ENCODE results near the gene PRDM7.
"Not testable (repeated sequence)": the region's sequence is repeated elsewhere in the genome, so short reads cannot be mapped to it uniquely, and the experiment has no call there.

Gene PRDM7

DNA sequence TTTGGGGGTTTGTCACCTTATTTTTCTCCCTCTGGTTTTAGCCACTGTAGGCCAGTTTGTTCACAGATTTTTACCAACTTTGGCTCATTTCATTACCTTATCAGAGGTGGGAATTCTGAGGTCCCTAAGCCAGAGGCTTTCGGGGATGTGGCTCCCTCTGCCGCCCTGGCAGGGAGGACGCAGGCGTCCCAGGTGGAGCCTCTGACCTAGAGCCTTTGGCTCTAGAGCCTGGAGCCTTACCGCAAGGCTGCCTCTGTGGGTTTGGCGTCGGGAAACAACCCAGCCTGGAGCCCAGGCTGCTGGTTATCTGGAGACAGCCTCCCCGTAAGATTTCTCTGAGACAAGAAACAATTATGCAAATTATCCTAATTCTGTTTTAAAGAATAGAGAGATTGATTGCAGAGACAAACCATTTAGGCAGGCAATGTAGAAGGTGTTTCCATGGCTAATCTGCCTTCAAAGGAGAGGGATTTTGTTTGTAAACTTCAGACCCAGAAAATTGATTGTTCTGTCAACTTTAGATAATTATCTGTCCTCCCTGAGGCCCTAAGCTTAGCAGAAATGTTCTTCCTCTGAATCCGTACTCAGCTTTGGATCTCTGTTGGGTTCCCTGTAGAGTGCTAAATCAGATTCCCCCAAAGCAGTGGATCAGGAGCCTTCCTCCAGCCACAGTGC is 20.0 kb upstream of the PRDM7 start:
- peak; percentile 27 for DNase-seq
- H3K27me3 ChIP-seq; H3K4me3 ChIP-seq (ENCODE audit: low read depth, low read length); H3K9me3 ChIP-seq; H3K4me1 ChIP-seq; H3K36me3 ChIP-seq: not testable (repeated sequence)
- TF ChIP-seq, protein P1, sequence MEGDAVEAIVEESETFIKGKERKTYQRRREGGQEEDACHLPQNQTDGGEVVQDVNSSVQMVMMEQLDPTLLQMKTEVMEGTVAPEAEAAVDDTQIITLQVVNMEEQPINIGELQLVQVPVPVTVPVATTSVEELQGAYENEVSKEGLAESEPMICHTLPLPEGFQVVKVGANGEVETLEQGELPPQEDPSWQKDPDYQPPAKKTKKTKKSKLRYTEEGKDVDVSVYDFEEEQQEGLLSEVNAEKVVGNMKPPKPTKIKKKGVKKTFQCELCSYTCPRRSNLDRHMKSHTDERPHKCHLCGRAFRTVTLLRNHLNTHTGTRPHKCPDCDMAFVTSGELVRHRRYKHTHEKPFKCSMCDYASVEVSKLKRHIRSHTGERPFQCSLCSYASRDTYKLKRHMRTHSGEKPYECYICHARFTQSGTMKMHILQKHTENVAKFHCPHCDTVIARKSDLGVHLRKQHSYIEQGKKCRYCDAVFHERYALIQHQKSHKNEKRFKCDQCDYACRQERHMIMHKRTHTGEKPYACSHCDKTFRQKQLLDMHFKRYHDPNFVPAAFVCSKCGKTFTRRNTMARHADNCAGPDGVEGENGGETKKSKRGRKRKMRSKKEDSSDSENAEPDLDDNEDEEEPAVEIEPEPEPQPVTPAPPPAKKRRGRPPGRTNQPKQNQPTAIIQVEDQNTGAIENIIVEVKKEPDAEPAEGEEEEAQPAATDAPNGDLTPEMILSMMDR (IDR thresholded peaks at IDR 0.05; ENCODE audit: low read depth, low read length) = peak; percentile 32

DNA sequence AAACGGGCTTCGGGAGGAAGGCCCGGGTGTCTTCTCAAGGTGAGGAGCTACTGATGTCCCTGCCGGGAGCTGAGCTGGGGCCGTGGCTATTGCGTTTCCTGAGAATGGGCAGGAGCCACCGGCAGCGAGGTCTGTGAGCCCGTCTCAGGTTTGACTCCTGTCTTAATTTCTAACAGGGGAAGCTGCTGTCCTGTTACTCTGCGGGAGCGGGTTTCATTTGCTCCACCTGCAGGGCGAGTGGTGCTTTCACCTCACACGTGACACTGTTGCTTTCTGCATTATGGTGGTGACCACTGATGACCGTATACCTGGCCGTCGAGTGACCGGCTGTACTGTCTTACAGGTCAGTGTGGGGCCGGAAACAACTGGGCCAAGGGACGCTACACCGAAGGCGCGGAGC is 17.7 kb upstream of the PRDM7 start:
- not testable (repeated sequence) for H3K36me3 ChIP-seq; DNase-seq; H3K4me3 ChIP-seq (ENCODE audit: low read depth, low read length); H3K27me3 ChIP-seq; H3K9me3 ChIP-seq; H3K4me1 ChIP-seq

DNA sequence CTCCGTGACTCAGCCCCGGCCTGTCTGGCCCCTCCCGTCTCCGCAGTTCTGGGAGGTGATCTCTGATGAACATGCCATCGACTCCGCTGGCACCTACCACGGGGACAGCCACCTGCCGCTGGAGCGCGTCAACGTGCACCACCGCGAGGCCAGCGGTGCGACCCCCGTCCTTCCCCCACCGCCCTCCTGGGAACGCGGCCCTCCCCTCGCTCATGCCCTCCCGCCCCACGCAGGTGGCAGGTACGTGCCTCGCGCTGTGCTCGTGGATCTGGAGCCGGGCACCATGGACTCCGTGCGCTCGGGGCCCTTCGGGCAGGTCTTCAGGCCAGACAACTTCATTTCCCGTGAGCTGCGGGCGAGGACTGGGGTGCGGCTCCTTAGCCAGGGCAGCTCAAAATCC is 17.2 kb upstream of the PRDM7 start:
- not testable (repeated sequence) for DNase-seq; H3K27me3 ChIP-seq; H3K4me3 ChIP-seq (ENCODE audit: low read depth, low read length); H3K9me3 ChIP-seq; H3K36me3 ChIP-seq; H3K4me1 ChIP-seq

DNA sequence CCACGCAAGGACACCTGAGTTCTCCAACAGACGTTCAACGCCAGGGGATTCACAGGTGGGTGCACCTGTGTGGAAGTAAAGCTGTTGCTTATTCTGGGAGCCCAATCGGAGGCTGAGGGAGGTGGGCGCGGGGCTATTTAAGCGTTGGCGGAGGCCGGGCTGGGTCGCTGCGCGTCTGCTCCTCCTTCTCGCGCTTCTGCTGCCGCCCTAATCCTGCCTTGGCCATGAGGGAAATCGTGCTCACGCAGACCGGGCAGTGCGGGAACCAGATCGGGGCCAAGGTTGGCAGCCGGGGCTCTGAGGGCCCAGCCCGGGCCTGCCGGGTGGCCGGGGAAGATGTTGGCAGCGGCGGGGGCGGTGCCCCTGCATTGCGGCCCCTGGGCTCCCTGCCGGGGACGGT is 16.7 kb upstream of the PRDM7 start:
- H3K4me3 ChIP-seq (ENCODE audit: low read depth, low read length); H3K4me1 ChIP-seq; H3K27me3 ChIP-seq; H3K36me3 ChIP-seq; DNase-seq; H3K9me3 ChIP-seq: not testable (repeated sequence)

DNA sequence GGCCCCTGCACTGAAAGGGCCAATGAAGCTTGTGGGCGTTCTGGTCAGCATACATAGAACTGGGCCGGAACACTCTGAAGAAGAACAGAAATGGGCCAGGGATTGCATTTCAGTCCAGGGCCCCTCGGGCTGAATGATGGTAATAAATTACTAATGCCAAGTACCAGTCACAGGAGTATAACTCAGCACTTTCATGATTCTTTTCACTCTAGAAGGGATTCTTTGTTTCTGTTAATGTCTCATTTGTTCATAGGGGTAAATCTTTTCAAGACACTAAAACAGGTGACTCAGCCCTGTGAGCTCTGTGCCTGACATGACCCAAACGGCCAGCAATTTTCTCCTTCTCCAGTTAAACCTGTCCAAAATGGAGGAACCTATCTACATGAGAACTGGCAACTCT is 15.7 kb upstream of the PRDM7 start:
- DNase-seq; H3K36me3 ChIP-seq; H3K27me3 ChIP-seq; H3K9me3 ChIP-seq; H3K4me3 ChIP-seq (ENCODE audit: low read depth, low read length); H3K4me1 ChIP-seq: not testable (repeated sequence)

DNA sequence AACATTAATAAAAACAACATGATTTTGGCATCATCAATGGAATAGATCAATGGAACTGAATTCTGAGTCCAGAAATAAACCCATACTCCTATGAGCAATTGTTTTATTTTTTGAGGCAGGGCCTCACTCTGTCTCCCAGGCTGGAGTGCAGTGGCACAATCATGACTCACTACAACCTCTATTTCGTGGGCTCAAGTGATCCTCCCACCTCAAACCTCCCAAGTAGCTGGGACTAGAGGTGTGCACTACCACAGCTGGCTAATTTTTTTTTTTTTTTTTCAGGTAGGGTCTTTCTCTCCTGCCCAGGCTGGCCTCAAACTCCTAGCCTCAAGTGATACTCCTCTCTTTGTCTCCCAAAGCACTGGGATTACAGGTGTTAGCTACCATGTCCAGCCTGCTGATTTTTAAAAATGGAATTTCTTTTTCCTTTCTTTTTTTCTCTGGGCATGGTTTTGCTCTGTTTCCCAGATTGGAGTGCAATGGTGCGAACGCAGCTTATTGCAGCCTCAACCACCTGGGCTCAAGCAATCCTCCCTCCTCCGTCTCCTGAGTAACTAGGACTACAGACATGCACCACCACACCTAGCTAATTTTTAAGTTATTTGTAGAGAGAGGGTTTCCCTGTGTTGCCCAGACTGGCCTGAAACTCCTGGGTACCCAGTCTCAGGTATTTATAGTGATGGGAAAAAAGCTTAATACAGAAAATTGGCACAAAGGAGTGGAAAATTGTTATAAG is 7.3 kb upstream of the PRDM7 start:
- Histone ChIP-seq H3K27me3 (no peaks in the 10 kb centered on the region), H3K36me3 (no peaks in the 10 kb centered on the region), H3K4me1 (no peaks in the 10 kb centered on the region), H3K4me3 (ENCODE audit: low read depth, low read length) (no peak overlapping the region), H3K9me3 (no peaks in the 10 kb centered on the region)
- no peak for DNase-seq
- TF ChIP-seq, protein P1 (IDR thresholded peaks at IDR 0.05; ENCODE audit: low read depth, low read length) = no peak

DNA sequence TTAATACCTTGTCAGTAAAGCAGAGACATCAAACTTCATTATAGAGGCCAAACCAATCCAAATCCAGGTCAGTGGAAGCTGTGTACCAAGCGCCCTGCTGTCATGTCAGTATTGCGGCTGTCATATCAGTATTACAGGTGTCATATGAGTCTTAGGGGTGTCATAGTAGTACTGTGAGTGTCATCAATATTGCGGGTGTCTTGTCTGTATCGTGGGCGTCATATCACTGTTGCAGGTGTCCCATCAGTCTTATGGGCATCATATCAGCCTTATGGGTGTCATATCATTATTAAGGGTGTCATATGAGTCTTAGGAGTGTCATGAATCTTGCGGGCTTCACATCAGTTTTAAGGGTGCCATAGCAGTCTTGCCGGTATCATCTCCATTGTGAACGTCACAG is 6.0 kb upstream of the PRDM7 start:
- H3K27me3 ChIP-seq = no peaks in the 10 kb centered on the region
- no peak for DNase-seq
- peaks cover 2% of the 10 kb centered on the region for H3K4me1 ChIP-seq
- TF ChIP-seq, protein P1 (IDR thresholded peaks at IDR 0.05; ENCODE audit: low read depth, low read length) = no peak
- no peaks in the 10 kb centered on the region for H3K36me3 ChIP-seq
- H3K4me3 ChIP-seq (ENCODE audit: low read depth, low read length) = no peak overlapping the region
- H3K9me3 ChIP-seq = no peaks in the 10 kb centered on the region

DNA sequence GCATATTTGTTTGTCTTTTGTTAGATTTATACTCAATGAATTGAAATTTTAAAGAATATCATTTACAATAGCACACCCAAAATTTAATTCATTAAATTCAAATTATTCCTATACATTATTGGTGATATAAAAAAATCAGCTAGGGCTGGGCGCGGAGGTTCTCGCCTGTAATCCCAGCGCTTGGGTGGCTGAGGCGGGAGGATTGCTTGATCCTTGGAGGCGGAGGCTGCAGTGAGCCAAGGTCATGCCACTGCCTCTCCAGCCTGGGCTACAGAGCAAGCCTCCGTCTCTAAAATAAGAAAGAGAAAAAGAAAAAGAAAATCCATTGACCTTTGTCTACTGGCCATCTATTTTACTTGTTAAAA is 4.5 kb upstream of the PRDM7 start:
- Histone ChIP-seq H3K4me1 (peaks cover 6% of the 10 kb centered on the region), H3K36me3 (no peaks in the 10 kb centered on the region), H3K9me3 (no peaks in the 10 kb centered on the region), H3K4me3 (ENCODE audit: low read depth, low read length) (peak overlapping the region; percentile 84), H3K27me3 (no peaks in the 10 kb centered on the region)
- peak; percentile 37 for DNase-seq
- TF ChIP-seq, protein P1 (IDR thresholded peaks at IDR 0.05; ENCODE audit: low read depth, low read length) = no peak
